ENCODE data around the gene CNTFR. TPM values are rescaled to one million over a fixed set of nuclear protein-coding genes. Genes with fewer than 3 reads are reported as not detected.

CNTFR gene
- total RNA-seq, 1 experiment from 2014 or later = 0.78 TPM

DNA sequence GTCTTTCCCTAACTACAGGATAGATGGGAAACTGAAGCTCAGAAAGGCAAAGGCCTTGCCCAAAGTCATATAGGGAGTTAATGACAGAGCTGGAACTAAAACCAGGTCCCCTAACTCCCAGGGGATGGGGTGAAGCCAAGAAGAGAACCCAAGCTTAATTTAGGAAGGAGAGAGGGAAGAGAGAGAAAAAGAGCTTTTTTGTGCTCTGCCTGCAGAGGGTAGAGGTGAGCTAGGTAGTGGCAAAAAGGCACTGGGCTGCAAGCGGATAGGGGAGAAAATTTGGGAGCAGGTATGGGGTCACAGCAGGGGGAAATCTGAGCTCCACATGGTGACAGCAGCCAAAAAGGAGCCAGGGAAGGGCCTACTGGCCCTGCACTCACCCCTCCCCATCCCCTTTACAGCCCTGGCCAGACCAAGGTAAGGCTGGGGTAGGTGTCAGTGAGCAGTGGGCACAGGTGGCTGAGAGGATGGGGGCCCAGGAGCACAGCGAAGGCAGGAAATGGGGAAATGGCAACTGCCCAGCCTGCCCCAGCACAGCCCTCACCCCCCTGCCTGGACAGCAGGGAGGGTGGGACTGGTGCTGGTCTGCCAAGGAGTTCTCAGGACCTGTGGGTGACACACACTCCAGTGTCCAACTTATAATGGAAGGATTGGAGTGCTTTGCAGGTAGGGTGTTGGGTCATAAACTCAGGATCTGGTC is 70.1 kb downstream of the CNTFR start:
- DNase-seq (ENCODE audit: low spot score) = no peak
- in situ Hi-C loops (cut with HindIII; ENCODE audit: low sequenced_read_pairs) = loop anchor here (10.0 kb wide), 1 partner anchor 55 kb away; no protein-coding TSS in a partner anchor

DNA sequence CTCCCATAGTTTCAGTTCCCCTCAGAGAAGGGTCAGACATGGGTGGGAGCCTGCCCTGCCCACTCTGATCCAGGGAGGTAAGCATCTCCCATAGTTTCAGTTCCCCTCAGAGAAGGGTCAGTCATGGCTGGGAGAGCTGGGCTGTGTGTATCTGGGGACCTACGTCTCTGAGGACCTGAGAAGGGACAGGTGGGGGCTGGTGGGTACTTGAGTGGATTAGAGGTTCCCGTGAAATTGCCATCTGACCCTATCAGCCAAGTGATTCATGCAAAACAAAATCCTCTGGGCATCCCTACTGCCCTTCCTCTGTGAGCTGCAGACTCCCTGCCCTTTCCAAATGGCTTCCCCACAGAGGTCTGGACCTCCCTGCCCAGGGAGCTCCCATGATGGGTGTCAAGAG is 70.6 kb downstream of the CNTFR start:
- no peak for DNase-seq (ENCODE audit: low spot score)
- in situ Hi-C loops (cut with HindIII; ENCODE audit: low sequenced_read_pairs) = loop anchor here (10.0 kb wide), 1 partner anchor 56 kb away; no protein-coding TSS in a partner anchor

DNA sequence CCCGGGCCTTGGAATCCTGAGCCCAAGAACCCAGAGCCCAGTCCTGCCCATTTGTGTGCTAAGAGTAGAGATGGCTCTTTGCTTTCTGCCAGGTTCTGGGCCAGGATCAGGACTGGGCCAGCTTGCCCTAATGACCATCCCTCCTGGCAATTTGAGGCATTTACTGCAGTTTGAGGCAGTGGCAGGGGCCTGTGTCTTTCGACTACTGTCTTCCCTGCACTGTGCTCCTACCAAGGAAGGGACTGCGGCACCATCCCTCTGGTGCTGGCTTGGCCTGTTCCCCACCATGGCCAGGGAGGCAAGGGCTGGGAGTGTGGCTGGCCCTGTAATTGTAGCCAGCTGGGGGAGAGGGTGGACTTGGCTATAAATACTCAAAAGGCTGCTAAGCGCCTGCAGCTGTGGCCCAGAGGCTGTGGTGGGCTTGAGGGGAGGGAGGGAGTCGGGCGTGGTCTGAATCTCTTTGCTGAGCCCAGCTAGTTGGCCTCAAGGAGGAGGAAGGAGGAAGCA is 71.4 kb downstream of the CNTFR start:
- in situ Hi-C loops (cut with HindIII; ENCODE audit: low sequenced_read_pairs) = loop anchor here (10.0 kb wide), 1 partner anchor 57 kb away; no protein-coding TSS in a partner anchor
- DNase-seq (ENCODE audit: low spot score) = no peak

DNA sequence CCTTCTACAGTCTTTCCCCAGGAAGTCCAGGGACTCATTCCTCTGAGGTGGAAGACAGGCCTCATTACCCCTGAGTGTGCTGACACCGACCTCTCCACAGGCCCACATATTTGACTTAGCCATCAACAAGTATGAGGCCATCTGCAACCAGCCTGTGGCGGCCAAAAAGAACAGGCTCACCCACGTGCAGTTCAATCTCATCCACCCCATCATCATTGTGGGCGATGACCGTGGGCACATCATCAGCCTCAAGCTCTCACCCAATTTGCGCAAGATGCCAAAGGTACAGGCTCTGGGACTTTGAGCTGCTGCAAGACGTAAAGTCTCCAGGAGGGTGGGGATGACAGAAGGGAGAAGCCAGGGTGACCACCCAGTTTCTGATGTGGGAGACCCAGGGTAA is 72.3 kb downstream of the CNTFR start:
- DNase-seq (ENCODE audit: low spot score) = no peak
- in situ Hi-C loops (cut with HindIII; ENCODE audit: low sequenced_read_pairs) = loop anchor here (10.0 kb wide), 1 partner anchor 58 kb away; no protein-coding TSS in a partner anchor

- DNase-seq (ENCODE audit: low spot score) = no peak
- in situ Hi-C loops (cut with HindIII; ENCODE audit: low sequenced_read_pairs) = loop anchor here (10.0 kb wide), 1 partner anchor 59 kb away; no protein-coding TSS in a partner anchor
These were observed 73.6 kb downstream of the CNTFR start for GRCh38 chr9:34515959-34516358.

GRCh38 chr9:34514816-34515215 is 74.7 kb downstream of the CNTFR start:
- in situ Hi-C loops (cut with HindIII; ENCODE audit: low sequenced_read_pairs) = loop anchor here (10.0 kb wide), 1 partner anchor 60 kb away; no protein-coding TSS in a partner anchor
- no peak for DNase-seq (ENCODE audit: low spot score)

- in situ Hi-C loops (cut with HindIII; ENCODE audit: low sequenced_read_pairs) = loop anchor here (10.0 kb wide), 1 partner anchor 60 kb away; no protein-coding TSS in a partner anchor
- DNase-seq (ENCODE audit: low spot score) = no peak
These were observed 75.1 kb downstream of the CNTFR start for GRCh38 chr9:34514401-34514800.

- in situ Hi-C loops (cut with HindIII; ENCODE audit: low sequenced_read_pairs) = loop anchor here (10.0 kb wide), 1 partner anchor 61 kb away; no protein-coding TSS in a partner anchor
- DNase-seq (ENCODE audit: low spot score) = peak; percentile 42
These were observed 75.8 kb downstream of the CNTFR start for GRCh38 chr9:34513567-34514214.

DNA sequence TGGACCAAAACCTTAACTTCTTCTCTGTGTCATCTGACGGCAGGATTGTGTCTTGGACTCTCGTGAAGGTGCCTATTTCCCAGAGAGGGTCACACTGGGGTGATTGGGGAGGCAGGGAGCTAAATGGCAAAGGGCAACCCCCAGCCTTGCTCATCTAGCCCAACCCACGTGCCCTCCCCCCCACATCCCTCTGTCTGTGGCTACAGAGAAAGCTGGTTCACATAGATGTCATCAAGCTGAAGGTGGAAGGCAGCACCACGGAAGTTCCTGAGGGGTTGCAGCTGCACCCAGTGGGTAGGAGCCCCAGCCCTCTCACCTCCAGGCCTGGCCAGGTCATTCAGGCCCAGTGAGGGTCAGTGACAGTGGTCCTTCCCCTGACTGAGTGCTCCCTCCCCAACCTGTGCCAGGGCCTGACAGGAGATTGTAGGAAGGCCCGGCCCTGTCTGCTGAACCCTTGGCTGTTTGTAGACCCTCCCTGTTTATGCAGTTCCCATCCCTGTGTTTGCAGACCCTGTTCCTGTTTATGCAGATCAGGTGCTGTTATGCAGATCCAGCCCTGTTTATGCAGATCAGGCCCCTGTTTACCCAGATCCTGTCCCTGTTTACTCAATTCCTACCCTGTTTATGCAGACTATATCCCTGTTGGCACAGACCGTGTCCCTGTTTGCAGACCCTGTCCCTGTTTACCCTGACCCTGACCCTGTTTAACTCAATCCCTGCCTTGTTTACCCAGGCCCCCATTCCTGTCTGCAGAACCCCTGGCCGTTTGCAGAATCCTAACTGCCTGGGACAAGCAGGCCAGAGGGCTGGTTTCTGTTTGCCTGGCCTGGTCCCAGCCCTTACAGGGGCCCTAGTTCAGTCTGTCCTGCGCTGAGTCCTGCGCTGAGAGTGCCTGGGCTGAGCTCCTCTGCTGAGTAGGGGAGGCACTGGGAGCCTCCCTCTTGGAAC is 77.1 kb downstream of the CNTFR start:
- in situ Hi-C loops (cut with HindIII; ENCODE audit: low sequenced_read_pairs) = loop anchor here (10.0 kb wide), 1 partner anchor 62 kb away; no protein-coding TSS in a partner anchor
- DNase-seq (ENCODE audit: low spot score) = peak; percentile 37

- DNase-seq (ENCODE audit: low spot score) = peak; percentile 87
- in situ Hi-C loops (cut with HindIII; ENCODE audit: low sequenced_read_pairs) = loop anchor here (10.0 kb wide), 1 partner anchor 64 kb away; no protein-coding TSS in a partner anchor
These were observed 78.7 kb downstream of the CNTFR start for GRCh38 chr9:34510497-34511468.

DNA sequence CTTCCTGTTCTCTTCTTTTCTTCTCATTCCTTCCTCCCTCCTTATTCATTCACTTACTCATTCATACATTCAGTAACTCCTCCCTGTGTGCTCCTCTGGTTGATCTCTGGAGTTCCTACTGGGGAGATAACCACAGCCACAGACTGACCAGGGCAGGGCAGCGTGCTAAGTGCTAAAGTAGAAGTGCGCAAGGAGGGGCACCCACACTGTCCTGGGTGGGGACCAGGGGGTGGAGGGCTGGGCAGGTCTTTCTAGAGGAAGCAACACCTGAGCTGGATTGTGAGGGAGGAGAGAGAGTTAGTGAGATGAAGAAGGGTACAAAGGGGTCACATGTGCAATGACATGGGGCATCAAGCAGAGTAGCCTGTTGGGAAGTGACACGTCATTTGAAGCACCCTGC is 80.6 kb downstream of the CNTFR start:
- in situ Hi-C loops (cut with HindIII; ENCODE audit: low sequenced_read_pairs) = no loop called here
- no peak for DNase-seq (ENCODE audit: low spot score)

DNA sequence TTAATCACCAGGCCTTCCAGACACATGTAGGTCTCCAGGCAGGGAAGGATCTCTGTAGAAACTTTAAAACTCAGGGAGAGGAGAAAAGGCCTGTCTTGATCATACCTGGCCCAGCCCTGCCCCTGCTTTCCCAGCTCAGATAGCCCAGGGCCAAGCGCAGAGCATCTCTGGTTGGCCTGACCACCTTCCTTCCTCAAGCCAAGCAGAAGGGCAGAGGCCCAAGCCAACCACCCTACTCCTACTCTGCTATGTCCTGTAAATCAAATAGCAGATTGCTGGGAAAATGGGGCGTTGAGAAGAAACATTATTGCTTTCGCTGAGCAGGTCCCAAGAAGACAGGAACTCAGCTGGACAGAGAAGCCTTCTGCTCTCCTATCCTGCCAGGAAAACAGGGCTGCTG is 81.1 kb downstream of the CNTFR start:
- DNase-seq (ENCODE audit: low spot score) = no peak
- in situ Hi-C loops (cut with HindIII; ENCODE audit: low sequenced_read_pairs) = no loop called here

DNA sequence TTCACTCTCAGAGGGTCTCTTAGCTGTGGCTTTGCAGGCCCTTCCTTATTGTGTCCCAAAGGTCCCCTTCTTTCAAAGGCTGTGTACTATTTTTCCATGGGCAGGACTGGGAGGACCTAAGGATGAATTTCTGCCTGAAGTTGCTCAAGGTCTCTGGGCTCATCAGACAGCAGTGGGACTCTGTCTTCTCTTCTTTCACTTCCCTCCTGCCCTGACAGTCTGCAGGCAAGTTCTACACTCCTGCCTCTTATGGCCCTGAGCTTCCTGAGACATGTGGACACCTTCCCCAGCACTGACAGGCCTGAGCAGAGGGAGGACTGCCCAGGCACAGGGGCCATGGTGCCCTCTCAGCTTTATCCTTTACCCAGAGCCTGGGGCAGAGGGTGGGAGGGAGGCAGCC is 81.6 kb downstream of the CNTFR start:
- in situ Hi-C loops (cut with HindIII; ENCODE audit: low sequenced_read_pairs) = no loop called here

DNA sequence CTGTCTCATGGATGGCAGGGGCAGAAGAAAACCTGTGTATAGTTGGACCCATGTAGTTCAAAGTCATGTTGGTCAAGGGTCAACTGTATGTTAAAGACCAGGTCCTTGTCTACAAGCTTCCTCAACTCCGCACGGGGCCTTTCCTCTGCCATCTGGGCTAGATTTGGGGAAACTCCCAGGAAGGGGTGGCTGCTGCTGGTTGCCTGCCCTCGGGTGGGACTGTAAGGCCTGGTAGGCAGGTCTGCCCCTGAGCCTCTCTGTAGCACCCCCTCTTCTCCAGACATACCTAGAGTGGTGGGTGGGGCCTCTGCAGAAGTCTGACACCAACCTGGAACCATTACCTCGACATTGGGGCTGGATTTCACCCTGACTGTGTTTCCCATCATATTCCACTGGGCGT is 82.0 kb downstream of the CNTFR start:
- DNase-seq (ENCODE audit: low spot score) = no peak
- in situ Hi-C loops (cut with HindIII; ENCODE audit: low sequenced_read_pairs) = no loop called here

More for the DNA sequence above, 81.6 kb downstream of the CNTFR start:
- no peak for DNase-seq (ENCODE audit: low spot score)

GRCh38 chr9:34506623-34507022 is 82.9 kb downstream of the CNTFR start:
- no peak for DNase-seq (ENCODE audit: low spot score)
- in situ Hi-C loops (cut with HindIII; ENCODE audit: low sequenced_read_pairs) = no loop called here

DNA sequence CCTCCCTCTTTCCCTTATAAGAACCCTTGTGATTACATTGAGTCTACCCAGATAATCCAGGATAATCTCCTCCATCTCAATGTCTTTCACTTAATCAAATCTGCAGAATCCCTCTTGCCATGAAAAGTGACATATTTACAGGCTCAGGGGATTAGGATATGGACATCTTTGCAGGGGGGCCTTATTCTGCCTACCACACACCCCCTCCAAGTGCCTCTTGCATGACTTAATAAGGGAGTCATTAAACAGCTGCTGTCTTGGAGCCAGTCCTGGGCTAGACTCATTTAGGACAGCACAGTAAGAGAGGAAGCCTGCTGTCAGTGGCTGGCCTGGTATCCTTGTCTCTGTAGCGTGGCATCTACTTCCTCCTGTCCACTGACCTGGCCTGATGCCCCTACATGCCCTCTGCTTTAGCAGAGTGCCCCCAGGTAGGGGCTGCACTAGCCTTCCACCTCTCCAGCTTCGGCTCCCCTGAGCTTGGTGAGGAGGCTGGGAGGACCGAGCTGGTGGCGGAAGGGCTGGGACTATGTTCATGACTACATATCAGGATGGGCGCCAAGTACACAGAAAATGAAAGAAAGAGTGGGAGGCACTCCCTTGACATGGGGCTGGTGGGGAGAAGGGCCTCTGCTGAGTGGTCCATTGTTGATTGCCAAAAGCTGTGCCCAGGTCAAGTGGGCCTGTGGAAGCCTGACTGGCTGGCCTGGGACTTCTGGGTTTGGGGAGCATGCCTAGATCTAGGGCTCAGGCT is 84.0 kb downstream of the CNTFR start:
- DNase-seq (ENCODE audit: low spot score) = no peak
- in situ Hi-C loops (cut with HindIII; ENCODE audit: low sequenced_read_pairs) = no loop called here

- no peak for DNase-seq (ENCODE audit: low spot score)
- in situ Hi-C loops (cut with HindIII; ENCODE audit: low sequenced_read_pairs) = loop anchor here (5.0 kb wide), 1 partner anchor 86 kb away; no protein-coding TSS in a partner anchor
These were observed 86.1 kb downstream of the CNTFR start for GRCh38 chr9:34503406-34503805.
